T1000 (cell line): ENCODE results near the gene DNAJC16.
A peak's percentile ranks its signal among the peaks of the same experiment; 100 is the strongest.
"Not testable (repeated sequence)": the region's sequence is repeated elsewhere in the genome, so short reads cannot be mapped to it uniquely, and the experiment has no call there.

Source experiments
- DNase-seq: peaks from one replicate; lab custom pipeline; 2025; ENCODE audit warnings: mixed read lengths; lab: John Stamatoyannopoulos, UW

Gene DNAJC16

GRCh38 chr1:15507278-15507677 lies 19.4 kb upstream of the DNAJC16 start:
- no peak for DNase-seq

- no peak for DNase-seq
Observed at GRCh38 chr1:15508700-15509487, 17.8 kb upstream of the DNAJC16 start.

- DNase-seq, result no peak
Observed at GRCh38 chr1:15509586-15509985, 17.1 kb upstream of the DNAJC16 start.

- peak; percentile 8 for DNase-seq
Observed at GRCh38 chr1:15510611-15511405, 15.8 kb upstream of the DNAJC16 start.

GRCh38 chr1:15513192-15513591 lies 13.5 kb upstream of the DNAJC16 start:
- no peak for DNase-seq

GRCh38 chr1:15513919-15514318 lies 12.7 kb upstream of the DNAJC16 start:
- no peak for DNase-seq

- DNase-seq, result not testable (repeated sequence)
Observed at GRCh38 chr1:15514557-15514956, 12.1 kb upstream of the DNAJC16 start.

- no peak for DNase-seq
Observed at GRCh38 chr1:15515022-15515663, 11.5 kb upstream of the DNAJC16 start.

- DNase-seq, result no peak
Observed at GRCh38 chr1:15519625-15520024, 7.0 kb upstream of the DNAJC16 start.

GRCh38 chr1:15521206-15521906 lies 5.3 kb upstream of the DNAJC16 start:
- DNase-seq, result not testable (repeated sequence)

- no peak for DNase-seq
Observed at GRCh38 chr1:15522551-15522950, 4.1 kb upstream of the DNAJC16 start.

GRCh38 chr1:15523104-15524020 lies 3.3 kb upstream of the DNAJC16 start:
- DNase-seq, result no peak

- DNase-seq, result no peak
Observed at GRCh38 chr1:15524021-15524282, 2.7 kb upstream of the DNAJC16 start, which contains the start of gene CASP9. Gene CASP9 (minus strand): TSS chr1:15524215. CDS start chr1:15524200, 15 bp downstream.

- DNase-seq, result peak; percentile 100
Observed at GRCh38 chr1:15524283-15525049, 2.2 kb upstream of the DNAJC16 start.

- no peak for DNase-seq
Observed at GRCh38 chr1:15525050-15526020, 1.3 kb upstream of the DNAJC16 start.

- no peak for DNase-seq
Observed at GRCh38 chr1:15526021-15526489, 593 bp upstream of the DNAJC16 start.

GRCh38 chr1:15531003-15531402 lies 4.4 kb downstream of the DNAJC16 start:
- DNase-seq, result no peak

GRCh38 chr1:15531682-15532081 lies 5.0 kb downstream of the DNAJC16 start:
- DNase-seq, result no peak

- DNase-seq, result no peak
Observed at GRCh38 chr1:15538771-15539170, 12.1 kb downstream of the DNAJC16 start.
